Endometrium (tissue), 2 donors: Measurements from ENCODE around the gene RAN.
"Not testable (repeated sequence)": the region's sequence is repeated elsewhere in the genome, so short reads cannot be mapped to it uniquely, and the experiment has no call there.

Experiments
- FAIRE-seq: peaks from 2 replicates; lab custom pipeline; 2012; peaks lifted over from hg19 to GRCh38; lab: Jason Lieb, UNC
- donor health status: control.
- donor health status: control.

Gene RAN

GRCh38 chr12:130878193-130879185 is 6.6 kb downstream of the RAN start:
- no peak for FAIRE-seq

- FAIRE-seq: no peak
Measured at GRCh38 chr12:130879212-130879686, 7.4 kb downstream of the RAN start.

GRCh38 chr12:130879781-130880389 is 8.0 kb downstream of the RAN start:
- no peak for FAIRE-seq

GRCh38 chr12:130880411-130880885 is 8.6 kb downstream of the RAN start:
- no peak for FAIRE-seq

GRCh38 chr12:130881046-130881445 is 9.2 kb downstream of the RAN start:
- no peak for FAIRE-seq

- FAIRE-seq: no peak
Measured at GRCh38 chr12:130881548-130881947, 9.7 kb downstream of the RAN start.

GRCh38 chr12:130887190-130887589 is 15.3 kb downstream of the RAN start:
- FAIRE-seq: not testable (repeated sequence)

- no peak for FAIRE-seq
Measured at GRCh38 chr12:130904064-130904463, 32.2 kb downstream of the RAN start.

- not testable (repeated sequence) for FAIRE-seq
Measured at GRCh38 chr12:130904936-130905455, 33.1 kb downstream of the RAN start.

GRCh38 chr12:130909111-130909510 is 37.2 kb downstream of the RAN start:
- no peak for FAIRE-seq

GRCh38 chr12:130911193-130911592 is 39.3 kb downstream of the RAN start:
- no peak for FAIRE-seq

GRCh38 chr12:130911933-130912332 is 40.1 kb downstream of the RAN start:
- no peak for FAIRE-seq

- FAIRE-seq: no peak
Measured at GRCh38 chr12:130916241-130916911, 44.5 kb downstream of the RAN start.

- FAIRE-seq: no peak
Measured at GRCh38 chr12:130917607-130918006, 45.7 kb downstream of the RAN start.

- FAIRE-seq: peak; percentile 61
Measured at GRCh38 chr12:130919086-130919485, 47.2 kb downstream of the RAN start.

GRCh38 chr12:130920119-130920703 is 48.3 kb downstream of the RAN start:
- FAIRE-seq: no peak

- FAIRE-seq: no peak
Measured at GRCh38 chr12:130920723-130921381, 49.0 kb downstream of the RAN start.

GRCh38 chr12:130922511-130922953 is 50.7 kb downstream of the RAN start:
- FAIRE-seq: peak; percentile 77

- no peak for FAIRE-seq
Measured at GRCh38 chr12:130924966-130925665, 53.2 kb downstream of the RAN start.

GRCh38 chr12:130925666-130926015 is 53.8 kb downstream of the RAN start:
- no peak for FAIRE-seq
